ENCODE measurements around the gene ERBIN.

- TF ChIP-seq CTCF (conservative IDR thresholded peaks at IDR 0.05; ENCODE audit: low read depth in 2 of 2): no peak
- no peak for TF ChIP-seq EZH2 (IDR thresholded peaks at IDR 0.05; ENCODE audit: low read depth, unreplicated experiment)
- TF ChIP-seq REST (IDR thresholded peaks at IDR 0.05; ENCODE audit: unreplicated experiment): no peak
- TF ChIP-seq POLR2AphosphoS5 (IDR thresholded peaks at IDR 0.05; ENCODE audit: low read depth): no peak
- TF ChIP-seq ETS1 (IDR thresholded peaks at IDR 0.05): no peak
- TF ChIP-seq ZNF114 (CRISPR knock-in tag; IDR thresholded peaks at IDR 0.05): no peak
- TF ChIP-seq CREB1 (CRISPR knock-in tag; IDR thresholded peaks at IDR 0.05; ENCODE audit: low read depth): no peak
- TF ChIP-seq JUNB (IDR thresholded peaks at IDR 0.05; ENCODE audit: unreplicated experiment): no peak
- TF ChIP-seq ZNF331 (CRISPR knock-in tag; IDR thresholded peaks at IDR 0.05; ENCODE audit: low read depth): no peak
- TF ChIP-seq EZH2phosphoT487 (IDR thresholded peaks at IDR 0.05; ENCODE audit: unreplicated experiment): no peak
- no peak for TF ChIP-seq STAT1 (IDR thresholded peaks at IDR 0.05; ENCODE audit: unreplicated experiment)
- no peak for TF ChIP-seq NANOG (IDR thresholded peaks at IDR 0.05; ENCODE audit: borderline replicate concordance)
- no peak for TF ChIP-seq ZNF462 (CRISPR knock-in tag; IDR thresholded peaks at IDR 0.05)
Measured at GRCh38 chr5:65961633-65962032, 35.3 kb downstream of the ERBIN start.
